CD4-positive, CD25-positive, alpha-beta regulatory T cell (primary cell): ENCODE results near the gene CAPN15. TPM values are rescaled to one million over a fixed set of nuclear protein-coding genes. Genes with fewer than 3 reads are reported as not detected.
A peak's percentile ranks its signal among the peaks of the same experiment; 100 is the strongest.

Experiments used
- ATAC-seq, 2 donors: fragments of 150-1000 bp; cut with Tn5 transposase; one replicate each; pipeline ENCODE4 v1.10.0; 2021; ENCODE audit warnings: low read depth in 2 of 2, moderate number of reproducible peaks in 2 of 2, moderate library complexity in 1 of 2
- DNase-seq, 3 donors: peaks; one replicate each; pipeline versions ENCODE4 v3.0.0 to v3.0.0-alpha.2; 2012 to 2022; ENCODE audit warnings: mixed read lengths in 1 of 3
- H3K27ac ChIP-seq: one replicate; pipeline ENCODE4 v1.7.0; 2013; ENCODE audit warnings: mild to moderate bottlenecking, low read length; ENCODE audit not compliant: insufficient read depth, poor library complexity, severe bottlenecking
- H3K27me3 ChIP-seq: one replicate; pipeline ENCODE4 v1.7.0; 2013; ENCODE audit warnings: low read length; ENCODE audit not compliant: control insufficient read depth, insufficient read depth
- H3K36me3 ChIP-seq: one replicate; pipeline ENCODE4 v1.7.0; 2013; ENCODE audit warnings: mild to moderate bottlenecking, low read length, moderate library complexity; ENCODE audit not compliant: control insufficient read depth, insufficient read depth
- H3K4me1 ChIP-seq: 2 replicates; pipeline ENCODE4 v1.7.0; 2013; ENCODE audit warnings: mild to moderate bottlenecking, low read length; ENCODE audit not compliant: insufficient read depth, control insufficient read depth, poor library complexity, severe bottlenecking
- H3K4me3 ChIP-seq: one replicate; pipeline ENCODE4 v1.7.0; 2013; ENCODE audit warnings: low read depth, mild to moderate bottlenecking, low read length, moderate library complexity
- H3K9me3 ChIP-seq, 2 experiments: 1 replicate in 1 of 2; 2 replicates in 1 of 2; pipeline ENCODE4 v1.7.0; 2013; ENCODE audit warnings: low read length in 2 of 2, mild to moderate bottlenecking in 1 of 2, moderate library complexity in 1 of 2; ENCODE audit not compliant: control insufficient read depth in 2 of 2
- H3K27ac Mint-ChIP-seq, 3 donors: one replicate each; pipeline ENCODE4 v1.8.0; 2020 to 2022; ENCODE audit warnings: mild to moderate bottlenecking in 3 of 3, mixed read lengths in 3 of 3, moderate library complexity in 2 of 3
- H3K27me3 Mint-ChIP-seq: one replicate; pipeline ENCODE4 v1.8.0; 2022; ENCODE audit warnings: mild to moderate bottlenecking, mixed read lengths
- H3K36me3 Mint-ChIP-seq: one replicate; pipeline ENCODE4 v1.8.0; 2020; ENCODE audit warnings: mixed read lengths
- H3K4me1 Mint-ChIP-seq, 4 donors: one replicate each; pipeline ENCODE4 v1.8.0; 2020 to 2022; ENCODE audit warnings: mixed read lengths in 4 of 4, mild to moderate bottlenecking in 1 of 4
- H3K4me3 Mint-ChIP-seq, 4 donors: one replicate each; pipeline ENCODE4 v1.8.0; 2020 to 2022; ENCODE audit warnings: mild to moderate bottlenecking in 4 of 4, mixed read lengths in 4 of 4, moderate library complexity in 3 of 4
- H3K9me3 Mint-ChIP-seq, 7 donors: one replicate each; pipeline ENCODE4 v1.8.0; 2020 to 2022; ENCODE audit warnings: mixed read lengths in 7 of 7, mild to moderate bottlenecking in 3 of 7, moderate library complexity in 2 of 7
- polyA plus RNA-seq, 4 donors: library from polyadenylated mRNA; unstranded; fragments of 300-500 nt; fragmentation: Illumina TruSeq; gene quantifications; one replicate each; pipeline ENCODE4 v1.2.3, GENCODE V29; 2021
- total RNA-seq: library from RNA; stranded (reverse); gene quantifications from one replicate; pipeline ENCODE4 v1.2.3, GENCODE V29; 2022

Gene CAPN15
- total and polyA plus RNA-seq, 5 donors from 2014 or later: 3.0 to 82.6 (median 5.8) TPM

GRCh38 chr16:578870-579405 lies 51.4 kb downstream of the CAPN15 start:
- H3K4me3 ChIP-seq: no peak overlapping the region
- DNase-seq (peak; percentile 36 to 76 (median 65)), ATAC-seq (peak; percentile 76 to 89)
- no peaks in the 10 kb centered on the region for H3K36me3 Mint-ChIP-seq
- peaks cover 3% of the 10 kb centered on the region for H3K4me1 ChIP-seq
- no peaks in the 10 kb centered on the region for H3K9me3 ChIP-seq
- no peak overlapping the region for H3K27ac ChIP-seq
- H3K4me3 Mint-ChIP-seq: no peak overlapping the region
- no peaks in the 10 kb centered on the region for H3K27me3 ChIP-seq
- H3K4me1 Mint-ChIP-seq: no peaks in the 10 kb centered on the region
- peaks cover 0 to under 1% (median 0%) of the 10 kb centered on the region in 7 donors for H3K9me3 Mint-ChIP-seq
- H3K27ac Mint-ChIP-seq: no peak overlapping the region
- H3K27me3 Mint-ChIP-seq: no peaks in the 10 kb centered on the region
- H3K36me3 ChIP-seq: peaks cover 3% of the 10 kb centered on the region

GRCh38 chr16:580141-580945 lies 52.8 kb downstream of the CAPN15 start:
- Histone ChIP-seq H3K4me1 (peaks cover 3% of the 10 kb centered on the region), H3K9me3 (no peaks in the 10 kb centered on the region), H3K36me3 (no peaks in the 10 kb centered on the region), H3K4me3 (no peak overlapping the region), H3K27ac (no peak overlapping the region), H3K27me3 (no peaks in the 10 kb centered on the region)
- Mint-ChIP-seq H3K4me3 (no peak overlapping the region), H3K27ac (no peak overlapping the region), H3K27me3 (no peaks in the 10 kb centered on the region), H3K36me3 (no peaks in the 10 kb centered on the region), H3K4me1 (no peaks in the 10 kb centered on the region), H3K9me3 (no peaks in the 10 kb centered on the region)
- ATAC-seq (no peak), DNase-seq (no peak)

GRCh38 chr16:580946-581498 lies 53.5 kb downstream of the CAPN15 start:
- Mint-ChIP-seq H3K9me3 (no peaks in the 10 kb centered on the region), H3K4me3 (no peak overlapping the region), H3K36me3 (no peaks in the 10 kb centered on the region), H3K27me3 (no peaks in the 10 kb centered on the region), H3K4me1 (peaks cover 0 to 4% (median 0%) of the 10 kb centered on the region in 4 donors), H3K27ac (no peak overlapping the region)
- no peaks in the 10 kb centered on the region for H3K9me3 ChIP-seq
- DNase-seq: no peak
- H3K4me3 ChIP-seq: no peak overlapping the region
- no peak overlapping the region for H3K27ac ChIP-seq
- H3K4me1 ChIP-seq: peaks cover 3% of the 10 kb centered on the region
- no peak for ATAC-seq
- no peaks in the 10 kb centered on the region for H3K36me3 ChIP-seq
- no peaks in the 10 kb centered on the region for H3K27me3 ChIP-seq

- H3K27ac ChIP-seq: no peak overlapping the region
- no peak overlapping the region for H3K4me3 ChIP-seq
- no peaks in the 10 kb centered on the region for H3K9me3 Mint-ChIP-seq
- H3K4me3 Mint-ChIP-seq: no peak overlapping the region
- peaks cover 0 to 4% (median 0%) of the 10 kb centered on the region in 4 donors for H3K4me1 Mint-ChIP-seq
- H3K27ac Mint-ChIP-seq: no peak overlapping the region
- no peaks in the 10 kb centered on the region for H3K36me3 ChIP-seq
- H3K9me3 ChIP-seq: no peaks in the 10 kb centered on the region
- no peaks in the 10 kb centered on the region for H3K27me3 ChIP-seq
- ATAC-seq (no peak), DNase-seq (no peak)
- no peaks in the 10 kb centered on the region for H3K36me3 Mint-ChIP-seq
- H3K27me3 Mint-ChIP-seq: no peaks in the 10 kb centered on the region
- peaks cover 4% of the 10 kb centered on the region for H3K4me1 ChIP-seq
Measured at GRCh38 chr16:582218-582613, 54.7 kb downstream of the CAPN15 start.

- Histone ChIP-seq H3K4me3 (no peak overlapping the region), H3K9me3 (no peaks in the 10 kb centered on the region), H3K36me3 (no peaks in the 10 kb centered on the region), H3K4me1 (peaks cover 10% of the 10 kb centered on the region), H3K27me3 (no peaks in the 10 kb centered on the region), H3K27ac (no peak overlapping the region)
- Mint-ChIP-seq H3K9me3 (no peaks in the 10 kb centered on the region), H3K4me1 (peaks cover 0 to 8% (median 0%) of the 10 kb centered on the region in 4 donors), H3K27me3 (no peaks in the 10 kb centered on the region), H3K36me3 (no peaks in the 10 kb centered on the region), H3K27ac (no peak overlapping the region), H3K4me3 (no peak overlapping the region)
- DNase-seq (no peak), ATAC-seq (no peak)
Measured at GRCh38 chr16:582614-583331, 55.3 kb downstream of the CAPN15 start.

- H3K27me3 ChIP-seq: no peaks in the 10 kb centered on the region
- no peak for DNase-seq
- H3K4me1 Mint-ChIP-seq: peaks cover 0 to 13% (median 0%) of the 10 kb centered on the region in 4 donors
- H3K9me3 Mint-ChIP-seq: no peaks in the 10 kb centered on the region
- no peaks in the 10 kb centered on the region for H3K9me3 ChIP-seq
- H3K4me3 Mint-ChIP-seq: no peak overlapping the region
- no peaks in the 10 kb centered on the region for H3K36me3 ChIP-seq
- H3K4me3 ChIP-seq: no peak overlapping the region
- no peaks in the 10 kb centered on the region for H3K27me3 Mint-ChIP-seq
- H3K36me3 Mint-ChIP-seq: no peaks in the 10 kb centered on the region
- no peak overlapping the region for H3K27ac Mint-ChIP-seq
- peaks cover 16% of the 10 kb centered on the region for H3K4me1 ChIP-seq
- no peak for ATAC-seq
- no peak overlapping the region for H3K27ac ChIP-seq
Measured at GRCh38 chr16:583470-583814, 55.9 kb downstream of the CAPN15 start.

GRCh38 chr16:583815-584591 lies 56.5 kb downstream of the CAPN15 start:
- no peak overlapping the region for H3K27ac Mint-ChIP-seq
- H3K36me3 Mint-ChIP-seq: no peaks in the 10 kb centered on the region
- peaks cover 19% of the 10 kb centered on the region for H3K4me1 ChIP-seq
- H3K4me1 Mint-ChIP-seq: peaks cover 0 to 15% (median 0%) of the 10 kb centered on the region in 4 donors
- no peaks in the 10 kb centered on the region for H3K9me3 Mint-ChIP-seq
- no peak for DNase-seq
- H3K4me3 Mint-ChIP-seq: no peak overlapping the region
- H3K9me3 ChIP-seq: no peaks in the 10 kb centered on the region
- no peaks in the 10 kb centered on the region for H3K27me3 Mint-ChIP-seq
- H3K27ac ChIP-seq: no peak overlapping the region
- H3K36me3 ChIP-seq: no peaks in the 10 kb centered on the region
- no peak overlapping the region for H3K4me3 ChIP-seq
- H3K27me3 ChIP-seq: no peaks in the 10 kb centered on the region
- no peak for ATAC-seq
